OCI-LY7 (cell line): ENCODE data around the gene LYVE1. TPM values are rescaled to one million over a fixed set of nuclear protein-coding genes. Genes with fewer than 3 reads are reported as not detected.

ENCODE experiments used
- BruUV-seq: library from RNA; stranded (reverse); fragments of 400-500 nt; replicated peaks from 2 replicates; lab custom pipeline; 2021; lab: Mats Ljungman, UMichigan
- CTCF ChIA-PET: fragments of 300-600 bp; sonication (Branson Sonifier 250); formaldehyde crosslinking; loops from one replicate; lab custom pipeline; 2022; ENCODE audit warnings: antibody characterized with exemption; ENCODE audit not compliant: unreplicated experiment; lab: Charles Lee
- POLR2A ChIA-PET: fragments of 300-600 bp; sonication (Branson Sonifier 250); formaldehyde crosslinking; loops from one replicate; lab custom pipeline; 2022; ENCODE audit warnings: antibody characterized with exemption; lab: Charles Lee
- DNase-seq: peaks from one replicate; pipeline ENCODE4 v3.0.0-alpha.2; 2015; ENCODE audit warnings: low spot score
- H2AFZ ChIP-seq: fragments of 200-600 bp; sonication (generic), shearing (Covaris generic); 2 replicates; pipeline ENCODE4 v1.6.1; 2014; ENCODE audit warnings: mild to moderate bottlenecking, antibody characterized with exemption, low read length, moderate library complexity
- H3K27ac ChIP-seq: fragments of 200-600 bp; sonication (generic); 2 replicates; pipeline ENCODE4 v1.5.1; 2014; ENCODE audit warnings: mixed run types, low read depth, mild to moderate bottlenecking, moderate library complexity, low read length, inconsistent platforms; ENCODE audit not compliant: poor library complexity, severe bottlenecking
- H3K36me3 ChIP-seq: fragments of 200-600 bp; sonication (generic); 2 replicates; pipeline ENCODE4 v1.6.1; 2014; ENCODE audit warnings: mild to moderate bottlenecking, antibody characterized with exemption, low read length, moderate library complexity, mixed read lengths; ENCODE audit not compliant: insufficient read depth
- H3K4me1 ChIP-seq: fragments of 200-600 bp; sonication (generic); 2 replicates; pipeline ENCODE4 v1.5.1; 2014; ENCODE audit warnings: mild to moderate bottlenecking, low read length; ENCODE audit not compliant: insufficient read depth, poor library complexity, severe bottlenecking
- H3K4me2 ChIP-seq: fragments of 200-600 bp; sonication (generic); 2 replicates; pipeline ENCODE4 v1.6.1; 2014; ENCODE audit warnings: mild to moderate bottlenecking, low read length
- H3K4me3 ChIP-seq: fragments of 200-600 bp; sonication (generic); 2 replicates; pipeline ENCODE4 v1.5.1; 2014; ENCODE audit warnings: mild to moderate bottlenecking, low read depth, low read length; ENCODE audit not compliant: poor library complexity, severe bottlenecking
- H3K79me2 ChIP-seq: fragments of 200-600 bp; sonication (generic); 2 replicates; pipeline ENCODE4 v1.6.1; 2016; ENCODE audit warnings: low read depth, mild to moderate bottlenecking, low read length, moderate library complexity, mixed read lengths; ENCODE audit not compliant: insufficient read depth
- H3K9me2 ChIP-seq: fragments of 200-600 bp; sonication (generic); 2 replicates; pipeline ENCODE4 v1.6.1; 2016; ENCODE audit warnings: mild to moderate bottlenecking, low read length, mixed read lengths; ENCODE audit not compliant: insufficient read depth
- H3K9me3 ChIP-seq: fragments of 200-600 bp; sonication (generic); 2 replicates; pipeline ENCODE4 v1.6.1; 2014; ENCODE audit warnings: mild to moderate bottlenecking, mixed run types, low read length, mixed read lengths
- H4K20me1 ChIP-seq: fragments of 200-600 bp; sonication (generic); 2 replicates; pipeline ENCODE4 v1.6.1; 2014; ENCODE audit warnings: mild to moderate bottlenecking, antibody characterized with exemption, low read length, moderate library complexity, mixed read lengths; ENCODE audit not compliant: insufficient read depth
- EZH2phosphoT487 ChIP-seq: fragments of 200-600 bp; sonication (generic); IDR thresholded peaks from 2 replicates; pipeline ENCODE4 v1.6.1; 2018; ENCODE audit warnings: low read depth, borderline replicate concordance, mild to moderate bottlenecking, mixed run types, antibody characterized with exemption, low read length, moderate library complexity, mixed read lengths
- intact Hi-C: fragments of 100-400 bp; cut with micrococcal nuclease; formaldehyde crosslinking; loops from one replicate; pipeline ENCODE4 v1.10.0; 2022; ENCODE audit not compliant: unreplicated experiment
- total RNA-seq, 2 experiments: library from RNA; depleted of rRNA in 1 of 2; stranded (reverse); fragments of >200 nt in 1 of 2; shearing (Covaris generic) in 1 of 2; gene quantifications; 2 replicates each; pipeline ENCODE4 v1.2.3, GENCODE V29; 2014 to 2022
- TF ChIP-seq, protein P1 (sequence below): fragments of 200-600 bp; sonication (generic); conservative IDR thresholded peaks from 2 replicates; pipeline ENCODE4 v1.5.1; 2014; ENCODE audit warnings: mild to moderate bottlenecking, antibody characterized with exemption, low read length, moderate library complexity, mixed read lengths

LYVE1 gene
- total RNA-seq, 2 experiments from 2014 or later: not detected

DNA sequence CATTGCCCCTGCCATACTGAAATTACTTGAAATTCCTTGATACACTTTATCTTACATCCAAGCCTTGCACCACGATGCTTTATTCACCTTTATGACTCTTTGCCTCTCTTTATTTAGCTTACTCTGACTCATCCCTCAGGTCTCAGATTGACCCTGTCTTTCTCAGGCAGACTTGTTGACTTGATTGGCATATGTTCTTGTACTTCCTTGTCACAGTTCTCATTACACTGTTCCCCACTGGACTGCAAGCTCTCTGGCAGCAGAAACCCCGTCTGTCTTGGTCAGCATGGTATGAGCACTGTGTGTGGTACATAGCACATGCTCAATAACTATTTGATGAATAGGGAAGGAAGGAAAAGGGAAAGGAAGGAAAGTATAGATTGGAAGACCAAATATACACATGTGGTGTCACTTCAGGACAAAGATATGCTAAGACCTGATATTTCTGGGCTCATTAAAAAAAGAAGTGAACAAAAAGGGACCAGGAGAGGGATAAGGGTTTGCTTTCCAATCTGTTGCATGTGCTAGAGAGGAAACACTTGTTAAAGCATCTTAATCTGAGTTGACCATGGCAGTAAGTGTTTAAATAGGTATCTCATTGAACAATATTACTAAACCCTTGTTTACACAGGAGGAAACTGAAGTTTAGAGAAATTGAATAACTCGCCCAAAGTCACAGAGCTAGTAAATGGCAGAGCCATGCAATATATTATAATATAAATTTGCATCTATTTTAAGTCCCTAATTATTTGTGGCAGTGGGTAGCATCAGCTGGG is 7.2 kb downstream of the LYVE1 start:
- Histone ChIP-seq H4K20me1 (no peaks in the 10 kb centered on the region), H3K27ac (no peak overlapping the region), H3K79me2 (no peaks in the 10 kb centered on the region), H3K9me2 (no peaks in the 10 kb centered on the region), H3K4me2 (no peak overlapping the region), H3K9me3 (no peaks in the 10 kb centered on the region), H3K36me3 (no peaks in the 10 kb centered on the region), H3K4me1 (no peaks in the 10 kb centered on the region), H3K4me3 (no peak overlapping the region), H2AFZ (no peak overlapping the region)
- BruUV-seq: no TSS peak
- no peak for DNase-seq
- intact Hi-C loops: no loop called here
- ChIA-PET CTCF (no interaction called here), POLR2A (interaction anchor here (0.7 to 1.1 kb wide), 2 partner anchors 24 to 100 kb away, joined by 3 to 6 read pairs; no protein-coding TSS in a partner anchor)
- TF ChIP-seq, protein P1, sequence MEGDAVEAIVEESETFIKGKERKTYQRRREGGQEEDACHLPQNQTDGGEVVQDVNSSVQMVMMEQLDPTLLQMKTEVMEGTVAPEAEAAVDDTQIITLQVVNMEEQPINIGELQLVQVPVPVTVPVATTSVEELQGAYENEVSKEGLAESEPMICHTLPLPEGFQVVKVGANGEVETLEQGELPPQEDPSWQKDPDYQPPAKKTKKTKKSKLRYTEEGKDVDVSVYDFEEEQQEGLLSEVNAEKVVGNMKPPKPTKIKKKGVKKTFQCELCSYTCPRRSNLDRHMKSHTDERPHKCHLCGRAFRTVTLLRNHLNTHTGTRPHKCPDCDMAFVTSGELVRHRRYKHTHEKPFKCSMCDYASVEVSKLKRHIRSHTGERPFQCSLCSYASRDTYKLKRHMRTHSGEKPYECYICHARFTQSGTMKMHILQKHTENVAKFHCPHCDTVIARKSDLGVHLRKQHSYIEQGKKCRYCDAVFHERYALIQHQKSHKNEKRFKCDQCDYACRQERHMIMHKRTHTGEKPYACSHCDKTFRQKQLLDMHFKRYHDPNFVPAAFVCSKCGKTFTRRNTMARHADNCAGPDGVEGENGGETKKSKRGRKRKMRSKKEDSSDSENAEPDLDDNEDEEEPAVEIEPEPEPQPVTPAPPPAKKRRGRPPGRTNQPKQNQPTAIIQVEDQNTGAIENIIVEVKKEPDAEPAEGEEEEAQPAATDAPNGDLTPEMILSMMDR: no peak
- TF ChIP-seq EZH2phosphoT487: no peak

DNA sequence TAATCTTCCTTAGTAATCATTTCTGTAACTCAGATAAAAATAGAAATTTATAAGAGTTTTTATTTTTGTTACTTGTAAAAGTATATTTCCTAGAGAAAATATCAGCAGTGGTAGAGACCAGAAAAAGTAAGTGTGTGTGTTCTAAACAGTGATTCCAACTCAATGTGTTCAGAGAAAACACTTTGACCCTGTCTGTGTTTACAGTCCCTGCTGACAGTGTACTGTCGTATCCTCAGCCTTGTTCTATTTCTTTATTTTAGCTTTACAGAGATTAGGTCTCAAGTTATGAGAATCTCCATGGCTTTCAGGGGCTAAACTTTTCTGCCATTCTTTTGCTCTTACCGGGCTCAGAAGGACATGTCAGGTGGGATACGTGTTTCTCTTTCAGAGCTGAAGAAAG is 10.2 kb downstream of the LYVE1 start:
- Histone ChIP-seq H3K36me3 (no peaks in the 10 kb centered on the region), H3K4me3 (no peak overlapping the region), H3K9me2 (no peaks in the 10 kb centered on the region), H3K79me2 (no peaks in the 10 kb centered on the region), H3K27ac (no peak overlapping the region), H3K4me1 (no peaks in the 10 kb centered on the region), H2AFZ (no peak overlapping the region), H3K9me3 (no peaks in the 10 kb centered on the region), H3K4me2 (no peak overlapping the region), H4K20me1 (no peaks in the 10 kb centered on the region)
- no TSS peak for BruUV-seq
- ChIA-PET POLR2A (interaction anchor here (0.8 to 1.4 kb wide), 2 partner anchors 18 to 59 kb away, joined by 3 read pairs; partner anchors contain the start of gene RNF141), CTCF (no interaction called here)
- no peak for DNase-seq
- TF ChIP-seq EZH2phosphoT487: no peak
- TF ChIP-seq, protein P1: no peak
- intact Hi-C loops: no loop called here

DNA sequence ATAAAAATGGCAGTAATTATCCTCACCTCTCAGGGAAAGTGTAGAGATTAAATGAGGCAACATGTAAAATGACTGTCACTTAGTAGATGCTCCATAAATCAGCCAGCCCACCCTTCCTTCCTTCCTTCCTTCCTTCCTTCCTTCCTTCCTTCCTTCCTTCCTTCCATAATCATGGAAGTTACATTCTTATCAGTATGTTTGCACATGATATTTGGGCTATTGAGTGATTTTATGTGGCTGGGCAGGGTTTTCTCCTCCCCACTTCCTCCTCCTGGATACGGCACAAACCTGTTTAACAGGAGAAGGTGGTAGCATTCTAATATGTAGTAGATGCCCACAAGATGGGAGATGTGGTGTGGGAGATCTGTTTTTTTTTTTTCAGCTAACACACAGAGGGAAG is 11.9 kb downstream of the LYVE1 start:
- Histone ChIP-seq H3K79me2 (no peaks in the 10 kb centered on the region), H3K9me2 (no peaks in the 10 kb centered on the region), H3K9me3 (no peaks in the 10 kb centered on the region), H3K4me1 (no peaks in the 10 kb centered on the region), H3K4me2 (no peak overlapping the region), H4K20me1 (no peaks in the 10 kb centered on the region), H2AFZ (no peak overlapping the region), H3K36me3 (no peaks in the 10 kb centered on the region), H3K4me3 (no peak overlapping the region), H3K27ac (no peak overlapping the region)
- intact Hi-C loops: no loop called here
- ChIA-PET CTCF (no interaction called here), POLR2A (no interaction called here)
- no TSS peak for BruUV-seq
- no peak for DNase-seq
- TF ChIP-seq, protein P1: no peak
- no peak for TF ChIP-seq EZH2phosphoT487
